Ascending aorta (tissue), 2 donors: ENCODE results near the gene ATP9A. TPM values are rescaled to one million over a fixed set of nuclear protein-coding genes. Genes with fewer than 3 reads are reported as not detected.
"Not testable (repeated sequence)": the region's sequence is repeated elsewhere in the genome, so short reads cannot be mapped to it uniquely, and the experiment has no call there.

Experiments used
- DNase-seq, 2 donors: peaks; one replicate each; pipeline ENCODE4 v3.0.0-alpha.2; 2019; ENCODE audit warnings: low spot score in 2 of 2
- H3K27ac ChIP-seq, 2 donors: fragments of 200-600 bp; sonication (generic); one replicate each; pipeline ENCODE4 v1.5.1; 2016 to 2017; ENCODE audit warnings: mild to moderate bottlenecking in 1 of 2
- H3K27me3 ChIP-seq: fragments of 200-600 bp; sonication (generic); one replicate; pipeline ENCODE4 v1.5.1; 2017
- H3K36me3 ChIP-seq, 2 donors: fragments of 200-600 bp; sonication (generic); one replicate each; pipeline ENCODE4 v1.5.1; 2016
- H3K4me1 ChIP-seq, 2 donors: fragments of 200-600 bp; sonication (generic); one replicate each; pipeline ENCODE4 v1.5.1; 2016 to 2017; ENCODE audit warnings: mild to moderate bottlenecking in 1 of 2
- H3K4me3 ChIP-seq, 2 donors: fragments of 200-600 bp; sonication (generic); one replicate each; pipeline ENCODE4 v1.5.1; 2016 to 2017; ENCODE audit warnings: mild to moderate bottlenecking in 1 of 2
- H3K9me3 ChIP-seq, 2 donors: fragments of 200-600 bp; sonication (generic); one replicate each; pipeline ENCODE4 v1.5.1; 2016
- CTCF ChIP-seq, 3 experiments: fragments of 200-600 bp in 2 of 3; fragments of 450-650 bp in 1 of 3; sonication (generic) in 2 of 3; IDR thresholded peaks; one replicate each; pipeline ENCODE4 v1.5.1; 2016 to 2019; ENCODE audit warnings: antibody characterized with exemption in 3 of 3, mild to moderate bottlenecking in 1 of 3, moderate library complexity in 1 of 3
- intact Hi-C: fragments of 100-400 bp; cut with DNase I; formaldehyde crosslinking; loops from one replicate; pipeline ENCODE4 v1.15.1; 2023
- total RNA-seq: library from RNA; depleted of rRNA; stranded (reverse); fragments of >200 nt; gene quantifications from one replicate; pipeline ENCODE4 v1.1.0, GENCODE V29; 2016

ATP9A gene
- total RNA-seq, 1 donor from 2014 or later: 14.5 TPM

- DNase-seq: no peak
- intact Hi-C loops: loop anchor here (10.0 kb wide), 1 partner anchor 295 kb away; no protein-coding TSS in a partner anchor
- no peak for TF ChIP-seq CTCF (IDR thresholded peaks at IDR 0.05)
- no peaks in the 10 kb centered on the region for H3K9me3 ChIP-seq
- H3K4me3 ChIP-seq: no peak overlapping the region
- H3K4me1 ChIP-seq: no peaks in the 10 kb centered on the region
- no peaks in the 10 kb centered on the region for H3K27me3 ChIP-seq
- H3K36me3 ChIP-seq: no peaks in the 10 kb centered on the region
- H3K27ac ChIP-seq: no peak overlapping the region
These were observed 22.1 kb upstream of the ATP9A start for GRCh38 chr20:51790256-51790655.

- no peak for DNase-seq
- Histone ChIP-seq H3K27me3 (no peaks in the 10 kb centered on the region), H3K27ac (no peak overlapping the region), H3K9me3 (no peaks in the 10 kb centered on the region), H3K4me1 (no peaks in the 10 kb centered on the region), H3K4me3 (no peak overlapping the region), H3K36me3 (no peaks in the 10 kb centered on the region)
- no peak for TF ChIP-seq CTCF (IDR thresholded peaks at IDR 0.05)
- intact Hi-C loops: no loop called here
These were observed 21.2 kb upstream of the ATP9A start for GRCh38 chr20:51789434-51789833.

GRCh38 chr20:51788822-51789221 lies 20.6 kb upstream of the ATP9A start:
- intact Hi-C loops: no loop called here
- TF ChIP-seq CTCF (IDR thresholded peaks at IDR 0.05): no peak

GRCh38 chr20:51784299-51784698 lies 16.1 kb upstream of the ATP9A start:
- no peak overlapping the region for H3K4me3 ChIP-seq
- H3K4me1 ChIP-seq: no peaks in the 10 kb centered on the region
- H3K27me3 ChIP-seq: no peaks in the 10 kb centered on the region
- no peak for DNase-seq
- intact Hi-C loops: no loop called here
- H3K36me3 ChIP-seq: no peaks in the 10 kb centered on the region
- H3K27ac ChIP-seq: no peak overlapping the region
- peaks cover 2 to 4% of the 10 kb centered on the region in 2 donors for H3K9me3 ChIP-seq
- no peak for TF ChIP-seq CTCF (IDR thresholded peaks at IDR 0.05)

More at GRCh38 chr20:51788822-51789221, 20.6 kb upstream of the ATP9A start:
- Histone ChIP-seq H3K27ac (no peak overlapping the region), H3K4me3 (no peak overlapping the region), H3K4me1 (no peaks in the 10 kb centered on the region), H3K36me3 (no peaks in the 10 kb centered on the region), H3K27me3 (no peaks in the 10 kb centered on the region), H3K9me3 (no peaks in the 10 kb centered on the region)
- DNase-seq: no peak

- DNase-seq, intact Hi-C loops: not testable (repeated sequence)
- peaks cover 9 to 10% of the 10 kb centered on the region in 2 donors for H3K9me3 ChIP-seq
These were observed 10.1 kb upstream of the ATP9A start for GRCh38 chr20:51778229-51778759.

GRCh38 chr20:51775241-51775640 lies 7.1 kb upstream of the ATP9A start:
- intact Hi-C loops: no loop called here
- DNase-seq: no peak
- no peak for TF ChIP-seq CTCF (IDR thresholded peaks at IDR 0.05)
- Histone ChIP-seq H3K36me3 (no peaks in the 10 kb centered on the region), H3K27ac (no peak overlapping the region), H3K27me3 (no peaks in the 10 kb centered on the region), H3K4me1 (no peaks in the 10 kb centered on the region), H3K9me3 (peaks cover 9 to 10% of the 10 kb centered on the region in 2 donors), H3K4me3 (no peak overlapping the region)

More at GRCh38 chr20:51778229-51778759, 10.1 kb upstream of the ATP9A start:
- H3K27ac ChIP-seq, H3K4me1 ChIP-seq, H3K27me3 ChIP-seq, H3K36me3 ChIP-seq, H3K4me3 ChIP-seq: not testable (repeated sequence)
